Right renal cortex interstitium (tissue), 3 donors: ENCODE data around the gene TUBGCP6. TPM values are rescaled to one million over a fixed set of nuclear protein-coding genes. Genes with fewer than 3 reads are reported as not detected.

Experiments used
- DNase-seq, 3 donors: peaks; one replicate each; pipeline ENCODE4 v3.0.0-alpha.2; 2013; ENCODE audit warnings: low read depth in 3 of 3, low spot score in 2 of 3
- polyA plus RNA-seq, 3 donors: library from polyadenylated mRNA; unstranded; fragments of 120-200 nt; gene quantifications; one replicate each; pipeline ENCODE4 v1.2.1, GENCODE V29; 2013; ENCODE audit not compliant: insufficient read length in 3 of 3

Gene TUBGCP6
- polyA plus RNA-seq, 3 donors, result 26.4 to 28.3 (median 28.1) TPM

GRCh38 chr22:50233223-50233622 is 11.6 kb downstream of the TUBGCP6 start:
- no peak for DNase-seq

GRCh38 chr22:50232481-50233151 is 12.2 kb downstream of the TUBGCP6 start:
- DNase-seq, result no peak

DNA sequence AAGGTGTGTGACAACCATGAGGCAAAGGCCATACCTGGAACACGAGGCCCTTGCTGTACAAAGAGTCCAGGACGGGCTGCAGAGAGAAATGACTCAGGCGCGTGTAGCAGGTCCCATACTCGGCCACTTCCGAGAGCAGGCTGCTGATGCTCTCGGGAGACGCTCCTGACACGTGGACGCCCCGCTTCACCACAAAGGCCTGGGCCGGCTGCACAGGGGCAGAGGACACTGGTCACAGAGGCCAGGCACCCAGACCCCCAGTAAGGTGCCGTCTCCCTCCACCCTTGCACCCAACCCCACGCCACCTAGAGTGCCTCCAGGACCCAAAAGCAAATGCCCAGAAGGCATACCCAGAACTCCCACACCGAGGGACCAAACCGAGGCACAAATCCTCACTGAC is 15.5 kb downstream of the TUBGCP6 start:
- no peak for DNase-seq

DNA sequence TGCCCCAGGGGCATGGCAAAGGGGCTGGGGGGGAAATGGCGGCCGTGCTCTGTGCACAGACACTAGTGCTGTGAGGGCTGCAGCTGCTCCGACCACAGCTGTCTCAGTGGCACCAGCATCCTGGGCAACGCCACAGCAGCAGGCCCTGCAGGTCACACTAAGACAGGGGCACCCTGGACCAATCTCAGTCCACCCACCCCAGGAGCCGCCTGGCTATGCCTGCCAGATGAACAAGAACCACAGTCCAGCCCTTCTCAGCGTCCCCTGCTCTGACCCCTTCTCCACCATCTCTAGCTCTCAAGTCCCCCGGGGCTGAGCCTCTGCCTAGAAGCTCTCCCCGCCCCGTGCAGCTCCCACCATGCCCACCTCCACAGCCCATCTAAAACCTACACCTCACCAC is 16.5 kb downstream of the TUBGCP6 start:
- no peak for DNase-seq

GRCh38 chr22:50227579-50228215 is 17.1 kb downstream of the TUBGCP6 start:
- DNase-seq, result no peak

DNA sequence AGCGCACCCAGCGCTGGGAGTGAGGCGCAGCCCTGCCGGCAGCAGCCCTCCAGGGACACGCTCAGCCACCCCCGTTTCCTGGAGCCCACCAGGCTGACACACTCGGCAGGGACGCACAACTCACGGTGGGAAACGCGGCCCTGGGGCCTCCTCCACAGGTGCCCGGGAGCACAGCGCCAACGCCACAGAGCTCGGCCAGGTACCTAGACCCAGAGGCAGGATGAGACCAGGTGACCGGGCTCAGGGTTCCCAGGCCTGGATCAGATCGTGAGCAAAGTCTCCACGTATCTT is 18.0 kb downstream of the TUBGCP6 start:
- no peak for DNase-seq

DNA sequence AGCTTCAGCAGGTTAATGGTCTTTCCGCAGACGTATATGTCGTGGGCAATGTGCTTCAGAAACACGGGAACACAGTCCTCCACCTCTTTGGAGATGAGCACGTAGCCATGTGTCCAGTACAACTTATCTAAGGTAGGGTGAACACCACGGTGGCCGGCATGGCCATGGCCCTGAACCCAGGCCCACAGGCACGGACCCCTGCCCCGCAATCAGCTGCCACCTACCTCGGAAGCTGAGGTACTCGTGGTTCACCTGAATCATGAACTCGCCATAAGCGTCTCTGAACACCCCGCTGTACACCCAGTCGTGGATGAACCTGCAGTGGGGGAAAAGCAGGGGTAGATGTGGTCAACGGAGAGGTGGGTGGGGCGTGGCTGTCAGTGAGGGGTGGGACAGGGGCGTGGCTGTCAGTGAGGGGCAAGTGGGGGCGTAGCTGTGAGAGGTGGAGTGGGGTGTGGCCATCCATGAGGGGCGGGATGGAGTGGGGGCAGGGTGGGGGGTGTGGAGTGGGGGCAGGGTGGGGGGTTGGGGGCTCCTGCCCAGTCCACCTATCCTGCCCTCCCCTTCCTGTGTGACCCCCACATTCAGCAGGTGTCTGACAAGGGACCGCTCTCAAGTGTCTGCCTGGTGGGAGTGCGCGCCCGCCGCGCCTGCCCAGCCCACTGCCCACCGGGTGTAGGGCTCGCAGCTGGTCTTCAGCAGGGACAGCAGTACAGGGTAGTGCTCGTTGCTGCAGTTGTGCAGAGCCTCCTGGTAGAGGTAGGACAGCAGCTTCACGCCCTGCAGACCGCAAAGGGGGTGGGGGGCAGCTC is 18.6 kb downstream of the TUBGCP6 start:
- DNase-seq, result no peak

DNA sequence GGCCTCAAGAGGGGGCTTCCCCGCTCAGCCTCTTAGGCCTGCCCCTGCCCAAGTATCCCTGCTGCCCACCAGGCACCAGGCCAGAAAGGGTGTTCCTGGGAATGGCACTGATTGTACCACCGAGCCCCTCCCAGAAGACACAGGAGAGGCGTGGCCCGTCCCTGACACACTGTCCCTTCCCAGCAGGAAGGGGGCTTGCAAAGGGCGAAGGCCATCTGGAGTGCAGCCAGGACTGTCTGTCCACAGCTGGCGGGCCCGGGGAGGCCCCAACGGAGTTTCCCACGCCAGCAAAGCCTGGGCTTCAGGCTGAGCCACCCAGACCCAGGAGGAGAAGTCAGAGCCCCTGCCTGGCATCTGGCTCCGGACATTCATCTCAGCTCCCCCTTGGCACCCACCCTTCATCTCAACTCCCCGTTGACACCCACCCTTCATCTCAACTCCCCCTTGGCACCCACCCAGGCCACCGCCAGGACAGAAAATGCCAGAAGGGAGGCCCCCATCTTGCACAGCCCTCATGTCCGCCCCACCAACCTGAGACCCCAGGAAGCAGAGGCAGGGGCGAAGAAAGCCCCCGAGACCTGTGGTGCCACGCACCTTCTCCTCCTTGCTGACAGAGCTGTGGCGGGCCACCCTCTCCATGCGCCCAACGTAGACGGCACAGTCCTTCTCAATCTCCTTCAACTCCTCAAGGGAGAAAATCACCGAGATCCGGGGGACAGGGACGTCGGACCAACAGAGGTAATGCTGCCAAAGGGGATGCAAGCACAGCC is 19.4 kb downstream of the TUBGCP6 start:
- no peak for DNase-seq

DNA sequence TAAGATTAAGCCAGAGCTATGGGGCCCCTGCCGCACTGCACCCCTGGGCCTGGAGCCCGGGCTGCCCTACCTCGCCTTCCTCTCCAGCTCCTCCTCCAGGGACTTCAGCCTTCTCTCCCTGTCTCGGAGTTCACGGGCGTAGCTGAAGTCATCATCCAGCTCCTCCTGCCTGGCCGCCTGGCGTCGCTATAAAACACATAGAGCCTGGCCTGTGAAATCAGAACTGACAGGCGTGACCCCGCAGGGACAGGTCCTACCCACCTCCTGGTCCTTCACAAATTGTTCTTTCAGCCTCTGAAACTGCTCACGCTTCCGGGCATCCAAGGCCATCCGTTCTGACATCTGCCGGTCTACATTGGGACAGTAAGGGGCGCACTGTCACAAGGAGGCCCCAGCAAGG is 20.8 kb downstream of the TUBGCP6 start:
- no peak for DNase-seq

DNA sequence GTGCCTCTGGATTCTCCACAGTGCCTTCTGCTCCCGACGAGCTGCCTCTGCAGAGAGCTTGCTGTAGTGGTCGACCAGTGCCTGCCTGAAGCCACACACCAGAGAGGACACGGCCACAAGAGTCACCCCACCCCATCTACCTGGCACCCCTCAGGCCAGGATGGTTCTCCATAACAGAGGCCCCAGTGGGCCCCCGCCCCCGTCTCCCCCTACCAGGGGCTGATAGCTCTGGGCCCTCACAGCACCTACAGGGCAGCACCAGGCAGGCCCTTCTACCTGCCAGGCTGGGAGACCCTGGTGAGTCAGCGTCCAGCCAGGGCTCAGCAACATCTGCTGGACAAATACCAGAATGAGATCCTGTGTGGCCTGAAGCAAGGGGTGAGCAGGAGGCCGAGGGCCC is 22.3 kb downstream of the TUBGCP6 start:
- DNase-seq, result no peak

DNA sequence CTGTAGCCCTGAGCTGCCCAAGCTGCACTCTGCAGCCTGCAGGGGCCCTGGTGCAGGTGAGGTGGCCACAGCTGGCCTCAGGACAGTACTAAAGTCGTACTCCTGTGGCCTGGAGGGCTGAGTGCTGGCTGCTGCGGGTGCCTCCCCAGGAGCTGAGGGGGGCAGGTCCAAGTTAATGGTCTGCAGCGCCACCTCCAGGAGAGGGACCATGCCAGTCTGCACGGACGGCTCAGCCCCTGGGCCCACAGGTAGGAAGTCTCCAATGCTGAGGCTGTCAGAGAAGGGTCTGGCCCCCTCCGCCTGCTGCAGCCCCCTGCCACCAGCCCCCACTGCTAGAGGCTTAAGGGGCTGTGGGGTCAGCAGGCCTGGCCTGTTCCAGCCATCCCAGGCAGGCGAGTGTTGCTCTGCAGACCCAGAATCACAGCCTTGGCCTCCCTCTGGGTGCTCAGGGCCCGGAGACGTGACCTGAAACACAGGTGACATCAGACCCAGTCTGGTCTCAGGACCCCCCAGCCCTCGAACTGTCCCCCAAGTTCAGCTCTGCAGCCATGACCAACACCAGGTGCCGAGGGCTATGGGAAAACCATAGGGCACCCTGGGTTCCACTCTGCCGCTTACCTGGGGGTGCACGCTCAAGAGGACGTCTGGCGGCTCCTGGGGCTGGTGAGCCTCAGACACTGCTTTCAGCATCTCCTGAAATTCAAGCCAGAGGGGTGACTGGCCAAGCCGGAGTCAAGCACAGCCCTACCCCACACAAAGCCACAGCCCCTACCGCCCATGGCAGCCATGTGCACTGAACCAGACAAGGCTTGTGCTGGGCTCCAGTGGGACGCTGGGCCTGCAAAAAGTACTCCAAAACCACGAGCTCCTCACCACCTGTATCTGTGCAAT is 23.2 kb downstream of the TUBGCP6 start:
- DNase-seq, result no peak

DNA sequence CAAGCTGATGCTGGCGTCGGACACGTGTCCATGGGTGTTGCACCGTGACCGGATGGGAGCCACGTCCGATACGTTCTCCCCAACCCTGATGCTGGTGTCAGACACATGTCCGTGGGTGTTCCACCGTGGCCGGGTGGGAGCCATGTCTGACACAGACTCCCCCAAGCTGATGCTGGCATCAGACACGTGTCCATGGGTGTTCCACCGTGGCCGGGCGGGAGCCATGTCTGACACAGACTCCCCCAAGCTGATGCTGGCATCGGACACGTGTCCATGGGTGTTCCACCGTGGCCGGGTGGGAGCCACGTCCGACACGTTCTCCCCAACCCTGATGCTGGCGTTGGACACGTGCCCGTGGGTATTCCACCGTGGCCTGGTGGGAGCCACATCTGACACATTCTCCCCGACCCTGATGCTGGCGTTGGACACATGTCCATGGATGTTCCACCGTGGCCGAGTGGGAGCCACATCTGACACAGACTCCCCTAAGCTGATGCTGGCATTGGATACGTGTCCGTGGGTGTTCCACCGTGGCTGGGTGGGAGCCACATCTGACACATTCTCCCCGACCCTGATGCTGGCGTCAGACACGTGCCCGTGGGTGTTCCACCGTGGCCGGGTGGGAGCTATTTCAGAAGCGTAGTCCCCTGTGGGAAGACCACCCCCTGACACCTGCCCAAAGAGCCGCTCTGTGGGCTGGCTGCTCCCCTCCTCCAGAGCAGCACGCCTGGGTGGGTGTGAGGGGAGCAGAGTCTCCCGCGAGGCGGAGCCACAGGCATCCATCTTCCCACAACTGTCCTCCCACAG is 24.0 kb downstream of the TUBGCP6 start:
- no peak for DNase-seq

DNA sequence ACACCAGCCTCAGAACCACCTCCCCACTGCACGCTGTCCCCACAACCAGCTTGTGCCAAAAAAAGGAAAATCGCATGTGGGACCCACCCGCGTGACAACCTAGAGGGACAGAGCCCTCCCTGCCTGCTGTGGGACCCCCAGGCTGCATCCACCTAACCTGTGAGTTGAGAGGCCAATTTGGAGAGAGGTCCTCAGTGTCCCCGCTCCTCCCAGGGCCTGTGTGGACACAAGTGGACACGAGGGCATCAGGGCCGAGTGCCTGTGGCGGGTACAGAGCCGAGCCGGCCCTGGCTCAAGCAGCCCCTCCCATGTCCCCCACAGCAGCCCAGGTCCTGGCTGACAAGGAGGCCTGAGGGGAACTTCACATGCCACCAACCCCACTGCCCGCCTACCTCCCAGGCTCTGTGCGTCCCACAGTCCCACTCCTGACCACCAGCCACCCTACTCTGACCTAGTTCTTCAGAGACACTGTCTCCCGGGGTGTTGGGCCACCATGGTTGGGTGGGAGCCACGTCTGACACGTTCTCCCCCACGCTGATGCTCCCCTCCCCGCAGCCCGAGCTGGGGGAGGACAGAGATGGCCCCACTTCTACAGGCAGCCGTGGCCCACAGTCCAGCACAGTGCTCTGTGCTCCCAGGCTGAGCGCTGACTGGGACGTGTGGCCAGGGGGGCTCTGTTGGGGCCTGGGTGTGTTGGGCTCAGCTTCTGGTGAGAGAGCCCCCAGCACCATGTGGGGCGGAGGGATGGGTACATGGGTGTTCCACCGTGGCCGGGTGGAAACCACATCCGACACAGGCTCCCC is 24.8 kb downstream of the TUBGCP6 start:
- DNase-seq, result no peak

- DNase-seq, result no peak
These were observed 25.7 kb downstream of the TUBGCP6 start for GRCh38 chr22:50218996-50219727.

DNA sequence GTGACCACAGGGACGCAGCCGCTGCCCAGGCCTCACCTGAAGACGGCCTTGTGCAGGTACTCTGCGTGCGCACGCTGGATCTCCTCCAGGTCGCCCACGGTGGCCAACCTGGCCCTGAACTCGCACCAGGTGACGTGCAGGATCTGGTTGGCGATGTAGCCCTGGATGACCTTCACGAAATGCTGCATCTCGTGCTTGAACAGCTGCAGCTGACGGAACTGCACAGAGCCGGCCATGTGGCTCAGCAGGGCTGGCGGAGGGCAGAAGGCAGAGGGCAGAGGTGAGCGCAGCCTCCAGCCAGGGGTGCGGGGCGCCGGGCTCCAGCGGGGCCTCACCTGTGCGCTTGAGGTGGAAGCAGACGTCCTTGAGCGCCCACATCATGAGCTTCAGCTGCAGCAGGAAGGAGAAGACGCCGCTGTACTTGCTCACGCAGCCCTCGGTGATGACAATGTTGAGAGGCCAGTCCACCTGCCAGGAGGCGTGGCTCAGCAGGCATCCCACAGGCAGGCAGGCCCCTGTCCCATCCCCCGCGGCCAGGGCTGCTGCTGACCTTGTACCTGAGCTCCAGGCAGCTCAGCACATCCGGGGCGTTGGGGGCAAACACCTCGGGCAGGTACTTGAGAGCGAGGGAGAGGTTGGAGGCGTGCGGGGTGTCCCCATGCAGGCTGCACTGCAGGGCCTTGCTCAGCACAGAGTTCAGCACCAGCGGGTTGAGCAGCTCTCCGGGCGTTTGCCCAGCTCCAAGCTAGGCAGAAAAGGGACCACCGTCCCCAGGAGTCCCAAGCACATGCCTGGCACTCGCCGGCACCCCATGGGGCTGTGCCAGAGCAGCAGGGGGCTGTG is 26.4 kb downstream of the TUBGCP6 start:
- DNase-seq, result no peak

DNA sequence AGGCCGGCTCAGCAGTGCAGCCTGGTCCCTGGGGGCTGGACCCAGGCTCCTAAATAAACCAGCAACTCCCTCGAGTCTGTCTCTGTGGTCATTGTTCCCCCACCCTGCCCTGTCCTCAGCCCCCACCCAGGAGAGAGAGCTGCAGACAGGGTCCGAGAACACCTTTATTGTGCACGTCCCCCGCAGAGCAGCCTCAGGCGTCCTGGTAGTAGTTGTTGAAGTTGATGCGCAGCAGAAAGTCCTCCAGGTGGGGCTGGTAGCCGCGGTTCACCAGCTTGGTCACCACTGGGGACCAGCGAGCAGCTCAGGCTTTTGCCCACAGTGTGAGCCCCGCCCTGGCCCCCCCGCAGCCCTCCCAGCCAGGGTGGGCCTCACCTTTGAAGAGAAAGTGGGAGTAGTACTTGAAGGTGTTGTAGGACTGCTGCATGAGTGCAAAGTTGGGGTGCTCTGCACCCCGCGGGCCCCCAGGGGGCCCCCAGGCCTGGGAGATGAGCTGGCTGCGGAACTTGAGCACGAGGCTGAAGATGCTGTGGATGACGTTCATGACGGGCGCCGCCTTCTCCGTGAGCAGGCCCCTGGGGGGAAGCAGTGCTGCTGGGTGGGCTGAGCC is 27.2 kb downstream of the TUBGCP6 start:
- DNase-seq, result no peak
